IMR-90 (cell line): Measurements from ENCODE around the gene PCGF3. TPM values are rescaled to one million over a fixed set of nuclear protein-coding genes. Genes with fewer than 3 reads are reported as not detected.

ENCODE experiments used
- ATAC-seq: fragments of 200-7000 bp; cut with Tn5 transposase; 2 replicates; pipeline ENCODE4 v1.9.1; 2020; ENCODE audit warnings: low read depth, mild to moderate bottlenecking, moderate library complexity
- BruUV-seq: library from RNA; stranded (reverse); fragments of 400-500 nt; replicated peaks from 2 replicates; lab custom pipeline; 2021; lab: Mats Ljungman, UMichigan
- CTCF ChIA-PET: fragments of 300-600 bp; formaldehyde crosslinking; extraction: SDS; loops from one replicate; lab custom pipeline; 2021; ENCODE audit warnings: antibody characterized with exemption; lab: Yijun Ruan, JAX
- POLR2A ChIA-PET: fragments of 300-600 bp; sonication (Branson Sonifier 250); formaldehyde crosslinking; loops from one replicate; lab custom pipeline; 2022; ENCODE audit warnings: antibody characterized with exemption; ENCODE audit not compliant: unreplicated experiment; lab: Charles Lee
- DNase-seq: peaks from one replicate; pipeline ENCODE4 v3.0.0; 2013
- H2AFZ ChIP-seq: replicated peaks from 2 replicates; pipeline ENCODE3; 2013; ENCODE audit warnings: low read length, mild to moderate bottlenecking; ENCODE audit not compliant: poor library complexity
- H2AK5ac ChIP-seq: 2 replicates; pipeline ENCODE4 v1.6.1; 2013; ENCODE audit warnings: low read depth, low read length, inconsistent platforms
- H2AK9ac ChIP-seq: replicated peaks from 2 replicates; pipeline ENCODE3; 2013; ENCODE audit warnings: mild to moderate bottlenecking, low read depth, low read length, moderate library complexity; ENCODE audit not compliant: poor library complexity
- H2BK120ac ChIP-seq: 2 replicates; pipeline ENCODE4 v1.6.1; 2013; ENCODE audit warnings: low read depth, low read length, inconsistent platforms
- H2BK15ac ChIP-seq: 3 replicates; pipeline ENCODE4 v1.6.1; 2013; ENCODE audit warnings: low read depth, low read length, inconsistent platforms
- H2BK20ac ChIP-seq: 2 replicates; pipeline ENCODE4 v1.6.1; 2013; ENCODE audit warnings: low read depth, mild to moderate bottlenecking, inconsistent platforms, low read length, moderate library complexity
- H2BK5ac ChIP-seq: 2 replicates; pipeline ENCODE4 v1.6.1; 2013; ENCODE audit warnings: mild to moderate bottlenecking, low read depth, low read length, inconsistent platforms; ENCODE audit not compliant: poor library complexity, severe bottlenecking
- H3K14ac ChIP-seq: replicated peaks from 2 replicates; pipeline ENCODE4 v1.6.1; 2013; ENCODE audit warnings: low read depth, low read length, inconsistent platforms
- H3K18ac ChIP-seq: 2 replicates; pipeline ENCODE4 v1.6.1; 2013; ENCODE audit warnings: low read depth, low read length, control low read depth
- H3K23ac ChIP-seq: 2 replicates; pipeline ENCODE4 v1.6.1; 2013; ENCODE audit warnings: low read depth, low read length, inconsistent platforms
- H3K27ac ChIP-seq: 2 replicates; pipeline ENCODE4 v1.5.1; 2013; ENCODE audit warnings: mild to moderate bottlenecking, control low read depth, low read length; ENCODE audit not compliant: insufficient read depth
- H3K27me3 ChIP-seq: 2 replicates; pipeline ENCODE4 v1.6.1; 2013; ENCODE audit warnings: low read length; ENCODE audit not compliant: control insufficient read depth, insufficient read depth
- H3K36me3 ChIP-seq: 2 replicates; pipeline ENCODE4 v1.6.1; 2013; ENCODE audit warnings: low read length, mixed read lengths; ENCODE audit not compliant: control insufficient read depth, insufficient read depth
- H3K4ac ChIP-seq: 2 replicates; pipeline ENCODE4 v1.6.1; 2013; ENCODE audit warnings: low read depth, low read length, inconsistent platforms
- H3K4me1 ChIP-seq: 2 replicates; pipeline ENCODE4 v1.6.1; 2013; ENCODE audit warnings: low read length, mixed read lengths; ENCODE audit not compliant: control insufficient read depth, insufficient read depth
- H3K4me2 ChIP-seq: 2 replicates; pipeline ENCODE4 v1.6.1; 2013; ENCODE audit warnings: low read depth, mild to moderate bottlenecking, control low read depth, low read length, moderate library complexity
- H3K4me3 ChIP-seq: 2 replicates; pipeline ENCODE4 v1.5.1; 2013; ENCODE audit warnings: low read depth, mild to moderate bottlenecking, control low read depth, low read length, moderate library complexity; ENCODE audit not compliant: insufficient read depth
- H3K56ac ChIP-seq: 2 replicates; pipeline ENCODE4 v1.6.1; 2013; ENCODE audit warnings: low read length, inconsistent platforms; ENCODE audit not compliant: insufficient read depth; ENCODE audit errors: extremely low read depth
- H3K79me1 ChIP-seq, 2 experiments: 2 replicates each; pipeline ENCODE4 v1.6.1; 2013; ENCODE audit warnings: low read length in 2 of 2, inconsistent platforms in 1 of 2, low read depth in 1 of 2
- H3K9ac ChIP-seq: 2 replicates; pipeline ENCODE4 v1.6.1; 2013; ENCODE audit warnings: low read depth, low read length, control low read depth
- H3K9me1 ChIP-seq: 2 replicates; pipeline ENCODE4 v1.6.1; 2013; ENCODE audit warnings: low read length, inconsistent platforms; ENCODE audit not compliant: insufficient read depth
- H3K9me3 ChIP-seq: 2 replicates; pipeline ENCODE4 v1.6.1; 2013; ENCODE audit warnings: low read length; ENCODE audit not compliant: control insufficient read depth, insufficient read depth
- H4K20me1 ChIP-seq: 2 replicates; pipeline ENCODE4 v1.6.1; 2013; ENCODE audit warnings: low read length, inconsistent platforms; ENCODE audit not compliant: insufficient read depth
- H4K5ac ChIP-seq: 2 replicates; pipeline ENCODE4 v1.6.1; 2013; ENCODE audit warnings: mild to moderate bottlenecking, low read depth, low read length, control low read depth
- H4K8ac ChIP-seq, 2 experiments: 2 replicates each; pipeline ENCODE4 v1.6.1; 2013; ENCODE audit warnings: low read depth in 2 of 2, low read length in 2 of 2, control low read depth in 1 of 2, inconsistent platforms in 1 of 2
- H4K91ac ChIP-seq: 2 replicates; pipeline ENCODE4 v1.6.1; 2013; ENCODE audit warnings: low read depth, low read length, inconsistent platforms; ENCODE audit not compliant: insufficient read depth
- BHLHE40 ChIP-seq: fragments of 150-350 bp; IDR thresholded peaks from 2 replicates; pipeline ENCODE4 v1.6.1; 2016; ENCODE audit warnings: mild to moderate bottlenecking, low read depth, low read length
- CEBPB ChIP-seq: IDR thresholded peaks from 2 replicates; pipeline ENCODE4 v1.6.1; 2012; ENCODE audit warnings: low read depth, low read length, improper control_type of control experiment
- CHD1 ChIP-seq: IDR thresholded peaks from 2 replicates; pipeline ENCODE4 v1.6.1; 2012; ENCODE audit warnings: low read depth, low read length, improper control_type of control experiment
- CTCF ChIP-seq: conservative IDR thresholded peaks from 2 replicates; pipeline ENCODE4 v1.5.1; 2012; ENCODE audit warnings: mild to moderate bottlenecking, low read depth, low read length, improper control_type of control experiment
- ELK1 ChIP-seq: fragments of 150-350 bp; IDR thresholded peaks from 2 replicates; pipeline ENCODE4 v1.6.1; 2016; ENCODE audit warnings: low read depth, mild to moderate bottlenecking, low read length, moderate library complexity, borderline replicate concordance
- FOS ChIP-seq: fragments of 150-350 bp; IDR thresholded peaks from 2 replicates; pipeline ENCODE4 v1.6.1; 2016; ENCODE audit warnings: low read depth, low read length
- MAFK ChIP-seq: IDR thresholded peaks from 2 replicates; pipeline ENCODE4 v1.6.1; 2012; ENCODE audit warnings: low read depth, low read length, improper control_type of control experiment
- MAZ ChIP-seq: IDR thresholded peaks from 2 replicates; pipeline ENCODE4 v1.6.1; 2012; ENCODE audit warnings: low read depth, mild to moderate bottlenecking, low read length, improper control_type of control experiment, moderate library complexity, borderline replicate concordance
- MXI1 ChIP-seq: IDR thresholded peaks from 2 replicates; pipeline ENCODE4 v1.6.1; 2012; ENCODE audit warnings: low read depth, mild to moderate bottlenecking, low read length, moderate library complexity, borderline replicate concordance
- NFE2L2 ChIP-seq: fragments of 150-350 bp; IDR thresholded peaks from 2 replicates; pipeline ENCODE4 v1.6.1; 2016; ENCODE audit warnings: low read depth, mild to moderate bottlenecking, low read length
- POLR2A ChIP-seq: IDR thresholded peaks from 2 replicates; pipeline ENCODE4 v1.6.1; 2012; ENCODE audit warnings: mild to moderate bottlenecking, low read depth, low read length
- RAD21 ChIP-seq: IDR thresholded peaks from 2 replicates; pipeline ENCODE4 v1.6.1; 2012; ENCODE audit warnings: low read length, improper control_type of control experiment
- RCOR1 ChIP-seq: IDR thresholded peaks from 2 replicates; pipeline ENCODE4 v1.6.1; 2012; ENCODE audit warnings: mild to moderate bottlenecking, low read length, improper control_type of control experiment; ENCODE audit not compliant: insufficient replicate concordance
- RFX5 ChIP-seq: IDR thresholded peaks from 2 replicates; pipeline ENCODE4 v1.8.0; 2012; ENCODE audit warnings: low read depth, mild to moderate bottlenecking, low read length, moderate library complexity
- SMC3 ChIP-seq: fragments of 150-350 bp; IDR thresholded peaks from 2 replicates; pipeline ENCODE4 v1.6.1; 2016; ENCODE audit warnings: low read depth, mild to moderate bottlenecking, antibody characterized with exemption, low read length, moderate library complexity
- USF2 ChIP-seq: fragments of 150-350 bp; IDR thresholded peaks from 2 replicates; pipeline ENCODE4 v1.6.1; 2017; ENCODE audit warnings: mild to moderate bottlenecking, antibody characterized with exemption, low read length, low read depth
- WGBS, 2 experiments: methylation state at CpG; one replicate each; pipeline versions ENCODE4 v1.1.5 to v1.1.7; 2013; ENCODE audit warnings: missing lambda C conversion rate in 2 of 2; ENCODE audit not compliant: insufficient read length in 1 of 2; ENCODE audit errors: extremely low coverage in 2 of 2; 5-methylcytosine and 5-hydroxymethylcytosine counted together
- dilution Hi-C: fragments of 300-500 bp; cut with HindIII; formaldehyde crosslinking; loops from one replicate; pipeline ENCODE4 v1.14.3; 2018; ENCODE audit warnings: low sequenced_read_pairs; ENCODE audit not compliant: unreplicated experiment
- in situ Hi-C: fragments of 300-500 bp; cut with MboI; formaldehyde crosslinking; loops from 3 replicates; pipeline ENCODE4 v1.14.3; 2019; ENCODE audit warnings: low sequenced_read_pairs, inconsistent platforms, mixed read lengths
- intact Hi-C: fragments of 100-400 bp; cut with micrococcal nuclease; formaldehyde crosslinking; loops from 2 replicates; pipeline ENCODE4 v1.10.0; 2022
- polyA plus RNA-seq, 3 experiments: library from polyadenylated mRNA; depleted of rRNA; stranded (reverse); fragments of >200 nt; gene quantifications; 2 replicates each; pipeline ENCODE4 v1.2.3, GENCODE V29; 2012; ENCODE audit warnings: low replicate concordance in 1 of 3
- total RNA-seq: library from RNA; depleted of rRNA; stranded (reverse); fragments of >200 nt; gene quantifications from 2 replicates; pipeline ENCODE4 v1.2.3, GENCODE V29; 2012

The PCGF3 gene
- total and polyA plus RNA-seq, 2 of the 4 experiments (the other 2 are of a cell fraction), result 40.0 to 55.3 TPM

- no peak overlapping the region for H2BK20ac ChIP-seq
- ATAC-seq (no peak), DNase-seq (no peak)
- no peak overlapping the region for H4K8ac ChIP-seq
- no peak overlapping the region for H3K27ac ChIP-seq
- H3K36me3 ChIP-seq, result peaks cover 50% of the 10 kb centered on the region
- no peak overlapping the region for H3K18ac ChIP-seq
- BruUV-seq, result no TSS peak
- H2AK5ac ChIP-seq, result no peak overlapping the region
- H4K20me1 ChIP-seq, result peaks cover 41% of the 10 kb centered on the region
- H2BK15ac ChIP-seq, result no peak overlapping the region
- no peak overlapping the region for H3K56ac ChIP-seq
- H2BK5ac ChIP-seq, result no peak overlapping the region
- ChIA-PET POLR2A (no interaction called here), CTCF (interaction anchor here (0.6 kb wide), 1 partner anchor 37 kb away, joined by 3 read pairs; no protein-coding TSS in a partner anchor)
- in situ Hi-C loops, result no loop called here
- no peak overlapping the region for H2BK120ac ChIP-seq
- no peaks in the 10 kb centered on the region for H3K27me3 ChIP-seq
- H4K5ac ChIP-seq, result no peak overlapping the region
- H4K91ac ChIP-seq, result no peak overlapping the region
- intact Hi-C loops, result no loop called here
- H2AFZ ChIP-seq, result no peak overlapping the region
- no peak overlapping the region for H3K23ac ChIP-seq
- H3K4ac ChIP-seq, result no peak overlapping the region
- peaks cover 6% of the 10 kb centered on the region; the same call in 1 of the 2 replicates for H3K9me1 ChIP-seq
- TF ChIP-seq RCOR1 (no peak), MXI1 (no peak), MAZ (no peak), FOS (no peak), CHD1 (no peak), POLR2A (no peak), MAFK (no peak), USF2 (no peak), SMC3 (no peak), BHLHE40 (no peak), NFE2L2 (no peak), RFX5 (no peak), ELK1 (no peak), CTCF (no peak), CEBPB (no peak), RAD21 (no peak)
- H2AK9ac ChIP-seq, result no peak overlapping the region
- H3K79me1 ChIP-seq, result peaks cover 15 to 40% of the 10 kb centered on the region in 2 experiments
- dilution Hi-C loops, result no loop called here
- no peak overlapping the region for H3K9ac ChIP-seq
- WGBS, 2 experiments, result 81% methylated on average over 7 of the region's 16 CpGs; no CpG with 5 or more reads in 1 of the 2 experiments
- H3K4me1 ChIP-seq, result peaks cover 8% of the 10 kb centered on the region
- no peak overlapping the region for H3K4me2 ChIP-seq
- H3K9me3 ChIP-seq, result no peaks in the 10 kb centered on the region
- H3K4me3 ChIP-seq, result no peak overlapping the region
- no peak overlapping the region for H3K14ac ChIP-seq
These were observed 33.2 kb downstream of the PCGF3 start for GRCh38 chr4:738781-739280.
